Nephron progenitor cell (in vitro differentiated cells): ENCODE data around the gene MAN1B1.

ENCODE experiments used
- DNase-seq: peaks from one replicate; pipeline ENCODE4 v3.0.0; 2021
- H3K27ac Mint-ChIP-seq: 2 replicates; pipeline ENCODE4 v1.8.0; 2021; ENCODE audit warnings: mild to moderate bottlenecking, moderate library complexity, mixed read lengths
- H3K27me3 Mint-ChIP-seq: 2 replicates; pipeline ENCODE4 v1.8.0; 2021; ENCODE audit warnings: mild to moderate bottlenecking, low read depth, mixed read lengths; ENCODE audit not compliant: poor library complexity
- H3K36me3 Mint-ChIP-seq: 2 replicates; pipeline ENCODE4 v1.8.0; 2021; ENCODE audit warnings: low read depth, mixed read lengths
- H3K4me1 Mint-ChIP-seq: 2 replicates; pipeline ENCODE4 v1.8.0; 2021; ENCODE audit warnings: mixed read lengths
- H3K4me3 Mint-ChIP-seq: 2 replicates; pipeline ENCODE4 v1.8.0; 2021; ENCODE audit warnings: mild to moderate bottlenecking, moderate library complexity, mixed read lengths
- H3K9me3 Mint-ChIP-seq: 2 replicates; pipeline ENCODE4 v1.8.0; 2021; ENCODE audit warnings: mild to moderate bottlenecking, moderate library complexity, mixed read lengths
- CTCF ChIP-seq: fragments of 200-600 bp; sonication (generic); IDR thresholded peaks from 2 replicates; pipeline ENCODE4 v1.5.0; 2021; ENCODE audit warnings: antibody characterized with exemption

MAN1B1 gene

DNA sequence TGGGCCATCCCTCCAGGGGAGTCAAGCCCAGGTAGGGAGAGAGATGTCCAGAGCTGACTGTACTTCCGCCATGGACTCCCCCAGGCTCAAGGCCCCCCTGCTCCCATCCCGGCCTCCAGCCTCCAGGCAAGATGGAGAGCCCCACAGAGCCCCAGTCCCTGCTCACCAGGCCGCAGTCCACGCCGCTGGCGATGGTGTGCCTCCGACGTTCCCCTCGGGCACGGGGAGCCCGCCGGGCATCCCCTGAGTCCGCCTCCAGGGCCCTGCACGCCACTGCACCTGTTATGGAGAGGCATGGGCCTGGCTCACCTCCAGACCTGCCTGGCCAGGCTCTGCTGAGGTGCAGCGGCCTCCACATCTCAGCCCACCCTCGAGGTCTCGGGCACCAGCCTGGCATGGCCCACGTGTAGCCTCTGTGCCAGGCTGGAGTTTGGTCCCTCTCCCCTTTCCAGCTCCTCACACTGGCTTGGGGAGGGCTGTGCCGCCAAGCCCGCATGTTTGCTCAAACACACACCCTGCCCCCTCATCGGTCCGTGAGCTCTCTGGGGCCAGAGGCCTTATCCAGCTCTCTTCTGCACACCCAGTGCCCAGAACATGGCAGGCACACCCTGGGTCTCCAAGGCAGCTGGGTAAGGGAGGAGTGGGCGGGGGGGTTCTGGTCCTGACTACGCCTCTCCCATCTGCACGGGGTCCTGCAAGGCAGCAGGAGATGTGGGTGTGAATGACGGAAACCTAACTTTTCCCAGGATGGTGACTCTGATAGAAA is 20.5 kb upstream of the MAN1B1 start:
- Mint-ChIP-seq H3K4me1 (peaks cover 10% of the 10 kb centered on the region), H3K4me3 (no peak overlapping the region), H3K27ac (no peak overlapping the region), H3K36me3 (no peaks in the 10 kb centered on the region), H3K9me3 (no peaks in the 10 kb centered on the region), H3K27me3 (peaks cover 21% of the 10 kb centered on the region)
- TF ChIP-seq CTCF: no peak
- DNase-seq: peak; percentile 1

DNA sequence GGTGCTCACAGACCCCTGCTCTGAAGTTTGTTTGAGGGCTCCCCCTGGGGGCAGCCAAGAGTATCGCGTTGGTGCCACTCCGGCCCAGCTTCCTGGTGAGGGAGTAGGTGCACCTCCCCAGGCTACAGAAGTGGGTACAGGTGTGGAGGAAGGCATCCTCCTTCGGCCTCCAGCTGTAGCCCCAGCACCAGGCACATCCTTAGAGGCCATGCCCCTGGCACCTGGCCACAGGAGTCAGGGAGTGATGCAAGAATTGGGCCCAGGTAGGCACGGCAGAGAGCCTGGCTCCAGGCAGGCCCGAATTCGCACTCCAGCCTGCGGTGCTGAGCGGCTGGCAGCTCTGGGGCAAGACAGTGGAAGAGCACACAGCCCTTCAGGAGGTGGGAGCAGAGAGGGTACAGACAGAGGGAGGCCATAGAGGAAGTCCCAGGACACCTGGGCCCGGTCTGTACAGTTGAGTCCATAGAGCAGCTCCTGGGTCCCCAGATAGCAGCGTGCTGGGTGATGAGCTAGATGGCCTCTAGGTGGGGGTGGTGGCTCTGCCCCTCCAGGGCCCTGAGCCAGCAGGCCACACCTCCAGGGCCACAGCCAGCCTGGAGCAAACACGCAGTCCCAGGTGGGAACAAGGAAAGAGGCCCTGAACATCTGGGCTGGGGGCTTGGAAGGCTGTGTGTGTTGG is 18.8 kb upstream of the MAN1B1 start:
- peak; percentile 69 for TF ChIP-seq CTCF
- H3K36me3 Mint-ChIP-seq: no peaks in the 10 kb centered on the region
- peaks cover 15% of the 10 kb centered on the region for H3K27me3 Mint-ChIP-seq
- H3K4me1 Mint-ChIP-seq: peaks cover 14% of the 10 kb centered on the region
- H3K27ac Mint-ChIP-seq: no peak overlapping the region
- DNase-seq: peak; percentile 82
- no peaks in the 10 kb centered on the region for H3K9me3 Mint-ChIP-seq
- peak overlapping the region; percentile 68 for H3K4me3 Mint-ChIP-seq

- Mint-ChIP-seq H3K27ac (no peak overlapping the region), H3K36me3 (no peaks in the 10 kb centered on the region), H3K4me3 (peak overlapping the region; percentile 68), H3K27me3 (peaks cover 16% of the 10 kb centered on the region), H3K4me1 (peaks cover 17% of the 10 kb centered on the region), H3K9me3 (no peaks in the 10 kb centered on the region)
- DNase-seq: no peak
- no peak for TF ChIP-seq CTCF
These were observed 18.0 kb upstream of the MAN1B1 start for GRCh38 chr9:137068539-137069507.

- Mint-ChIP-seq H3K36me3 (no peaks in the 10 kb centered on the region), H3K4me3 (peak overlapping the region; percentile 65), H3K27ac (no peak overlapping the region), H3K9me3 (no peaks in the 10 kb centered on the region), H3K4me1 (peaks cover 19% of the 10 kb centered on the region), H3K27me3 (peaks cover 23% of the 10 kb centered on the region)
- peak; percentile 62 for DNase-seq
- TF ChIP-seq CTCF: no peak
These were observed 17.2 kb upstream of the MAN1B1 start for GRCh38 chr9:137069508-137070091.

GRCh38 chr9:137070201-137070905 is 16.4 kb upstream of the MAN1B1 start, which contains the start of gene SAPCD2:
Gene SAPCD2 (minus strand): TSS chr9:137070557. CDS start chr9:137070460, 97 bp downstream.
- no peak for TF ChIP-seq CTCF
- peaks cover 19% of the 10 kb centered on the region for H3K4me1 Mint-ChIP-seq
- peak within 1 kb of the TSS; percentile 79 for H3K4me3 Mint-ChIP-seq
- no peaks in the 10 kb centered on the region for H3K9me3 Mint-ChIP-seq
- peak; percentile 89 for DNase-seq
- H3K36me3 Mint-ChIP-seq: no peaks in the 10 kb centered on the region
- peaks cover 31% of the 10 kb centered on the region for H3K27me3 Mint-ChIP-seq
- H3K27ac Mint-ChIP-seq: no peak within 1 kb of the TSS
